NCI-H526 treated with DMSO at 0.1 percent for 48 hours (cell line): ENCODE measurements around the gene RPUSD1.
"Not testable (repeated sequence)": the region's sequence is repeated elsewhere in the genome, so short reads cannot be mapped to it uniquely, and the experiment has no call there.

Source experiments
- DNase-seq: peaks from one replicate; lab custom pipeline; 2025; lab: John Stamatoyannopoulos, UW

The RPUSD1 gene

DNA sequence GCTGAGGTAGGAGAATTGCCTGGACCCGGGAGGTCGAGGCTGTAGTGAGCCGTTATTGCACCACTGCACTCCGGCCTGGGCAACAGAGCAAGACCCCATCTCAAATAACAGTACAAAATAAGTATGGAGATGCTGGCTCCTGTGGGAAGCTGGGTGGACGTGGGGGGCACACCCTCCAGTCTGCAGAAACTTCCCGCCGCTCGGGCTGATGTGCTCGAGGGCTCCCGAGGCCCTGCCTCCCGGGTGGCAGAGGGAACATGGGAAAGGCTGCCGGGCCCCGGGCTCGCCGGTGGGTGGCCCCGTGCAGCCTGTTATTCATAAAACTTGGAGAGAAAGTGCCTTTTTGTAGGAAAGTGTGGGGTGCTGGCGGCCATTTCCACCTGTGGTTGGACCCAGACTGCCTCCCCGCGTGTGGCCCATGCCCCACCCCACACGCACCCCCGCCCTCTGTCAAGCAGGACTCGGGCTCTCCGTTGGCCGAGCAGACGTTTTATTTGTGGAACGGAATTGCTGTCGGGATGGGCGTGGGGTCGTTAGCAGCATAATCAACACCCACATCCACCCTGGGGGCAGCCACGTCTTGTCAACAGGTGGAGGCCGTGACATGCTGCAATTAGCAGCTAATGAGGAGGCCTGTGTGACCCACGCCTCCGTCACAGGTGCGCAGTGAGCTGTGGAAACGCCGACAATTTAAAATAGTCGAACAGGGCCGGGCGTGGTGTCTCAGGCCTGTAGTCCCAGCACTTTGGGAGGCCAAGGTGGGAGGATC, 40.0 kb downstream of the RPUSD1 start:
- DNase-seq: no peak

GRCh38 chr16:746637-747036, 41.5 kb downstream of the RPUSD1 start:
- DNase-seq: no peak

DNA sequence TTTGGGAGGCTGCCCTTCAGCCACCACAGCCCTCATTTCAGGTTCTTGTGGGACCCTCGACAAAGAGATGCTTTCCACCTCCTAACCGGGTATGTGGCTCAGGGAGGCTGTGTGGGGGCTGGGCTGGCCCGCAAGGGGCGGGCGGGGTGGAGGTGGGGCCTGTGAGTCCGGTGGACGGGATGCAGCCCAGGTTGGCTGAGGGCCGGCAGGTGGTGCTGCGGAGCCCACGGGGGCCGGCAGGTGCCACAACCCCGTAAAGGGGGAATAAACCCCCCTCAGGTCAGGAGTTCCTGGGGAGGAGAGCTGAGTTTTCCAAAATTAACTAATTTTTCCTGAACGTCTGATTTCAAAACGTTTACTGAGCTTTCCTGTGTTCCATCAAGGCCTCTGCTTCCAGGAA, 42.4 kb downstream of the RPUSD1 start:
- DNase-seq: no peak

GRCh38 chr16:743794-744500, 44.2 kb downstream of the RPUSD1 start:
- DNase-seq: no peak

DNA sequence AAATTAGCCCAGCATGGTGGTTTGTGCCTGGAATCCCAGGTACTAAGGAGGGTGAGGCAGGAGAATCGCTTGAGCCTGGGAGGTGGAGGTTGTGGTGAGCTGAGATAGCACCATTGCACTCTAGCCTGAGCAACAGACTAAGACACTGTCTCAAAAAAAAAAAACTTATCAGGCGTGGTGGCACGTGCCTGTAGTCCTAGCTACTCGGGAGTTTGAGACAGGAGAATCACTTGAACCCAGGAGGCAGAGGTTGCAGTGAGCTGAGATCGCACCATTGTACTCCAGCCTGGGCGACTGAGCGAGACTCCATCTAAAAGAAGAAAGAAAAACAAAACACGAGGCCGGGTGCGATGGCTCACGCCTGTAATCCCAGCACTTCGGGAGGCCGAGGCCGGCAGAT, 45.3 kb downstream of the RPUSD1 start:
- DNase-seq: not testable (repeated sequence)

DNA sequence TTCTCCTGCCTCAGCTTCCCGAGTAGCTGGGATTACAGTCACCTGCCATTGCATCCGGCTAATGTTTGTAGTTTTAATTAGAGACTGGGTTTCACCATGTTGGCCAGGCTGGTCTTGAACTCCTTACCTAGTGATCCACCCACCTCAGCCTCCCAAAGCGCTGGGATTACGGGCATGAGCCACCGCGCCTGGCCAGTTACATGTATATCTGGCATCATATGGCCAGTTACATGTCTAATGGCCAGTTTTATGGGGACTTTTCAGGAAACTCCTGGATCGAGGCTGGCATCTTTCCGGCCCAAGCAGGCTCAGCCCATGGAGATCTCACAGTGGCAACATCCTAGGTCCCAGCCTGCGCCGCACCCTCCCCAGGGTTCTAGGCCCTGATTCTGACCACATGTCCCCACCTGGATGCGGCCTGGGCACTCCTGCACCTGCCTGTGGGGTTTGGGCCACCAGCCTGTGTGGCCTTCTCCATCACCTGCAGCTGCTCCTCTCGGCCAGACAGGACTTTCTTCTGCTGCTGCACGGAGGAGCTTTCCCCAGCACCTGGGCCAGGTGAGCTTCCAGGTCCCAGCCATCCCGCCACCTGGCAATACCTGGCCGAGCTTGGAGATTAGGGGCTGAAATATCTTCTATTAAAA, 46.1 kb downstream of the RPUSD1 start:
- DNase-seq: no peak

DNA sequence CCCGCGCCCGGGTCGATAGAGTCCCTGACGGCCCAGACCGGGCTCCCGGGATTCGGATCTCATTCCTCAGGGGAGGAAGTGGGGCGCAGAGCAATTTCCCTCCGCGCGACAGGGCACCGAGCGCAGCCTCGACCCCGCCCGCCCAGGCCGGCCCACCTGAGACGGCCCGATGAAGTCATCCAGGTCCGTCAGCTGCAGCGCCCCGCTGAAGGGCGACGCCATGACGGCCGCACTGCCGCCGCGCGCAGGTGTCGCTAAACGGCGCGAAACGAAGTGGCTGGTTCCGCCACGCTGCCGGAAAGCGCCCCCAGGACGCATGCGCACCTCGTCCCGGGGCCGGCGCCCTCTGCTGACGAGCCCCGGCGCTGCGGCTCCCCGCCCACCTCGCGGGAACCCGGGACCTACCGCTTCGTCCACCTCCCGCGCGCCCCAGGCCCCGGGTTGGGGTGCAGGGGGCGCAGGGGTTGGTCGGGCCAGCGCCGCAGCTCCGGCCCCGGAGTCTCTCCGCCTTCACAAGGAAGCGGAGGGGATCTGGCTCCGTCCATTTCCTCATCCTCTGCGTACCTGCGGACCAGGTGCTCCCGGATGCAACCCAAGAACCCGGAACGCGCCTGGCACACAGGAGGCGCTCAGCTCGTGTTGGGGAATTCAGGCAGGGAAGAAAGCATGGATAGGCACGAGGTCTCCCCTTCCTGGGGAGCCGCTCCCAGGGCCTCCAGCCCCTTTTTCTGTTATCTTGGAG, 47.2 kb downstream of the RPUSD1 start, which contains the start of gene CIAO3:
Gene CIAO3 (minus strand): TSS at position 234 of the 742 bp plus-strand sequence. CDS start 12 bp downstream, at position 222.
- DNase-seq: peak; percentile 53

GRCh38 chr16:740459-740763, 47.8 kb downstream of the RPUSD1 start:
- DNase-seq: no peak

- no peak for DNase-seq
Measured at GRCh38 chr16:739560-740458, 48.4 kb downstream of the RPUSD1 start.

- DNase-seq: no peak
Measured at GRCh38 chr16:736936-737481, 51.2 kb downstream of the RPUSD1 start.

GRCh38 chr16:735982-736453, 52.2 kb downstream of the RPUSD1 start:
- no peak for DNase-seq

GRCh38 chr16:734981-735881, 53.0 kb downstream of the RPUSD1 start:
- DNase-seq: no peak
